ENCODE results near the gene FBXO46. TPM values are rescaled to one million over a fixed set of nuclear protein-coding genes. Genes with fewer than 3 reads are reported as not detected.
A peak's percentile ranks its signal among the peaks of the same experiment; 100 is the strongest.
"Not testable (repeated sequence)": the region's sequence is repeated elsewhere in the genome, so short reads cannot be mapped to it uniquely, and the experiment has no call there.

Gene FBXO46
- total RNA-seq, 1 donor from 2014 or later: 23.6 TPM

GRCh38 chr19:45767881-45768654, 37.4 kb upstream of the FBXO46 start:
- DNase-seq (ENCODE audit: low spot score) (peak; percentile 81), ATAC-seq (no peak)
- intact Hi-C loops (cut with DNase I): loop anchor here (10.0 kb wide), 1 partner anchor 73 kb away; the partner anchor contains the start of genes QPCTL and SNRPD2

GRCh38 chr19:45767410-45767880, 36.7 kb upstream of the FBXO46 start:
- DNase-seq (ENCODE audit: low spot score): peak; percentile 91
- intact Hi-C loops (cut with DNase I): loop anchor here (10.0 kb wide), 1 partner anchor 73 kb away; the partner anchor contains the start of genes QPCTL and SNRPD2
- peak; percentile 31 for ATAC-seq

DNA sequence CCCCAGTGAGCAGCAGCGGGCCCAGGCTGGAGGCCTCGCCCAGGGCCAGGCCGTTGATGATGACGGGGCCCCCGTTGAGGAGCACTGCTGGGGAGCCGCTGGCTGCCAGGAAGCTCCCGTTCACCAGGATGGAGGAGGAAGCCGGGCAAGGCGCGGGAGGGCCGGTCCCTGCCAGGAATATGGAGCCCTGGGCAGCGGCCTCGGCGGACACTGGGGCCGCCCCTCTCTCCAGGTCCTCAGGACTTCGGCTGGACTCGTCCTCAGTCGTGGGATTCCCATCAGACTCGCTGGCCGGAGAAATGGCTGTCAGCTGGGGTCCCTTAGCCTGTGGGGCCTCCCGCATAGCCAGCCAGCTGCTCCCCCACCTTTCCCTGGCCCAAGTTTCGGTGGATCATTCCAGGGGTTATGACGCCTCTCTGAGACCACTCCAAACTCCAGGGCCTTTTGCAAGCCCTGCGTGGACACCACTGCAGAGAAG, 36.2 kb upstream of the FBXO46 start:
- DNase-seq (ENCODE audit: low spot score): no peak
- no peak for ATAC-seq
- intact Hi-C loops (cut with DNase I): loop anchor here (10.0 kb wide), 1 partner anchor 72 kb away; the partner anchor contains the start of genes QPCTL and SNRPD2

DNA sequence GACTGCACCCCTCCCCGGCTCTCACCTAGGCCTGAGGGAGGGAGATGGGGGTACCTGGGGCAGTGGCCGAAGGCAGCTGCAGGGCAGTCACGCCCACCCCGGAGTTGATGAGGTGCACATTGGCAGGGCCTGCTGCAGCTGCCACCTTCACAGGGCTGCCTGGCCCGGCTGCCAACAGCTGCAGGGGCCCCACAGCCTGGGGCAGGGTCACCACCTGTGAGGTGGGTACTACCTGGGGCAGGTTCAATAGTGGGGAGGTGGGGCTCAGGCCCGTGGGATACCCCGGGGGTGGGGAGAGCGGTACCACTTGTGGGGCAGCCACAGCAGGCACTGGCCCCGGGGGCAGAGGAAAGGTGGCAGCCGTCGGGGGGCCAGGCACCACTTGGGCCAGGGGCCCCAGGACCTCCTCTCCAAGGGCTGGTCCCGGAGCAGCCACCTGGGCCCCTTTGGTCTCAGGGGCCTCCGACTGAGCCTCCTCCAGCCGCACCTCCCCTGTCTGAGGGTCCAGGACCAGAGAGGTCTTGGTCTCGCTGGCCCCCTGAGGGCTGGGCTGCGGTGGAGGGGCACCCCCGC, 35.7 kb upstream of the FBXO46 start:
- ATAC-seq: no peak
- no peak for DNase-seq (ENCODE audit: low spot score)
- intact Hi-C loops (cut with DNase I): loop anchor here (10.0 kb wide), 1 partner anchor 72 kb away; the partner anchor contains the start of genes QPCTL and SNRPD2

- DNase-seq (ENCODE audit: low spot score): no peak
- no peak for ATAC-seq
- intact Hi-C loops (cut with DNase I): loop anchor here (10.0 kb wide), 1 partner anchor 71 kb away; the partner anchor contains the start of genes QPCTL and SNRPD2
Observed at GRCh38 chr19:45765702-45766295, 35.1 kb upstream of the FBXO46 start.

DNA sequence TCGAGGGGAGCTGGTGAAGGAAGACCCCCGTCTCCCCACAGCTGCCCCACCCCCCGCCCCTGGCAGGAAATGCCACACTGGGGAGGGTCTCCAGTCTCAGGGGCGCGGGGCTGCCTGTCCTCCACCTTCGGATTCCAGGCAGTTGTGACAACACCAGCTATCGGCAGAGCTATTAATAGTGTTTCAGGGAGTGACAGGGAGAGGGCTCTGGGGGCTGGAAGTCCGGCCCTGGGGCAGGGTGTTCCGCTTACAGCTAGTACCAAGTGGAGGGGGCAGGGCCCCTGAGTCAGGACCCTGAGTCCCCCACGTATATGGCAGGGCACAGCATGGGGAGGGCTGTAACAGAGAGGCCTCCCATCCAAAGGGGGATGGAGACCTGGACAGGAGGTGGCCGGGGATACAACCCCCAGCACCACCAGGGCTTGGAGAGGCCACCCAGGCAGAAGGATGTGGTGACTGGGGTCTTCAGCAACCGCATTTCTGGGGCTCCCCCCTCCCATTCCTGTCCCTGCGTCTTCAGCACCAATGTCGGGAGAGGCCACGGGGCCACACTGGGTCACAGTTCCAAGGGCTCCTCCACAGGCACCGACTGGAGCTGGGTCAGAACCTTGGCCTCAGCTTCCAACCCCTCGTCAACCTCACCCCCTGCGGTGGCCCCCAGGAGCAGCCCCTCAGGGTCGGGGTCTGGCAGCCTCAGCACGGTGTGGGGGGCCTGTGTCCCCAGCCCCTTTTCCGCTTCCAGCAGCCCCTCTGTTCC, 34.4 kb upstream of the FBXO46 start:
- DNase-seq (ENCODE audit: low spot score): no peak
- intact Hi-C loops (cut with DNase I): loop anchor here (10.0 kb wide), 1 partner anchor 70 kb away; the partner anchor contains the start of genes QPCTL and SNRPD2
- ATAC-seq: no peak

- DNase-seq (ENCODE audit: low spot score): no peak
- intact Hi-C loops (cut with DNase I): loop anchor here (10.0 kb wide), 1 partner anchor 70 kb away; the partner anchor contains the start of genes QPCTL and SNRPD2
- ATAC-seq: no peak
Observed at GRCh38 chr19:45764475-45764874, 33.8 kb upstream of the FBXO46 start.

GRCh38 chr19:45763691-45764294, 33.1 kb upstream of the FBXO46 start:
- intact Hi-C loops (cut with DNase I): loop anchor here (10.0 kb wide), 1 partner anchor 69 kb away; the partner anchor contains the start of genes QPCTL and SNRPD2
- no peak for DNase-seq (ENCODE audit: low spot score)
- ATAC-seq: no peak

GRCh38 chr19:45762870-45763631, 32.4 kb upstream of the FBXO46 start:
- no peak for ATAC-seq
- intact Hi-C loops (cut with DNase I): loop anchor here (10.0 kb wide), 1 partner anchor 68 kb away; the partner anchor contains the start of genes QPCTL and SNRPD2
- no peak for DNase-seq (ENCODE audit: low spot score)

DNA sequence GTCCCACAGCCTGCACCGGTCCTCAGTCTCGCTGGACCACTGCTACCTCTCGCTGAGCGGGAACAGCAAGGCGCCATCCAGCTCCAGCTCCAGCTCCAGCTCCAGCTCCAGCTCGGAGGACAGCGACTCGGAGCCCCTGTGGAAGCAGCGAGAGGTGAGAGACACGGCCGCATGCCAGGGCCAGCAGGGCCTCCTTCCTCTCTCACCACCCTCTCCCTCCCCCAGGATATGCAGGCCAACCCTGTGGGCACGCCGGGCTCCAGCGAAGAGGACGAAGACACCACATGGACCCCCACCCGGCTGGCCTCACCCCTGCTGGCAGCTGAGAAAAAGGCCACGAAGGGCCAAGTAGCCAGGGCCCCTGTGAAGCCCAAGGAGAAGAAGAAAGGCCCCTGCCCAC, 31.0 kb upstream of the FBXO46 start:
- ATAC-seq (no peak), DNase-seq (ENCODE audit: low spot score) (no peak)
- intact Hi-C loops (cut with DNase I): loop anchor here (10.0 kb wide), 1 partner anchor 67 kb away; the partner anchor contains the start of genes QPCTL and SNRPD2

GRCh38 chr19:45758921-45759320, 28.2 kb upstream of the FBXO46 start:
- DNase-seq (ENCODE audit: low spot score) (no peak), ATAC-seq (no peak)
- intact Hi-C loops (cut with DNase I): no loop called here

GRCh38 chr19:45757695-45758094, 27.0 kb upstream of the FBXO46 start:
- ATAC-seq (no peak), DNase-seq (ENCODE audit: low spot score) (no peak)
- intact Hi-C loops (cut with DNase I): no loop called here

DNA sequence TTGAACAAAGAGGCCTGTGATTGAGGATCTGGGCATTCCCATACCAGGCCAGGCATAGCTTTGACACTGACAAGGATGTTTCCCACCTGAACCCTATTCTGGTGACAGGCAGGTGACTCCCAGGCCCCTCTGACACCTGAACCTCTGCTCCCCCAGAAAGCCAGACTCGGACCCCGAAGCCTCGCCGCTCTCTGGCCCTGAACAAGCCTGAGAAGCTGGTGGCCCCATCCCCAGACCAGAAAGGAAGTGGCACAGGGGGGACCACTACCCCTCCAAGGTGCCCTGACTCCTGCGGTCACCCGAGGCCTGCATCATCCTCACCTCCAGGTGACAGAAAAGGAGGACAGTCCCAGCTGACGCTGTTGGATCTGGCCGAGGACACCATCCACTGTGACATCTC, 23.6 kb upstream of the FBXO46 start:
- ATAC-seq (no peak), DNase-seq (ENCODE audit: low spot score) (no peak)
- intact Hi-C loops (cut with DNase I): no loop called here

GRCh38 chr19:45753548-45753947, 22.9 kb upstream of the FBXO46 start:
- intact Hi-C loops (cut with DNase I): no loop called here
- DNase-seq (ENCODE audit: low spot score) (no peak), ATAC-seq (no peak)

DNA sequence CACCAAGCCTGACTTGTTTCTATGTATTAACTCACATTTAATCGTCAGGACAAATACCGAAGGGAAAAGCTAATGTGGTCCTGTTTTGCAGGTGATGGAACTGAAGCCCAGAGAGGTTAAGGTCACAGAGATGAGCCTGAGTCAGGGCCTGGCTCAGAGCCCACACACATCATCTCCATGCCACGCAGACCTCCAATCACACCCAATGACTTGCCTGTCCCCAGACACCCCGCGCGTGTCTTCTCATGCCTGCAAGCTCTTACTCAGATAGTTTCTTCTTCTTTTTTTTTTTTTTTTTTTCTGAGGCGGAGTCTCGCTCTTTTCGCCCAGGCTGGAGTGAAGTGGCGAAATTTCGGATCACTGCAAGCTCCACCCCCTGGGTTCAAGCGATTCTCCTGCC, 21.9 kb upstream of the FBXO46 start:
- intact Hi-C loops (cut with DNase I): no loop called here
- no peak for DNase-seq (ENCODE audit: low spot score)
- no peak for ATAC-seq

DNA sequence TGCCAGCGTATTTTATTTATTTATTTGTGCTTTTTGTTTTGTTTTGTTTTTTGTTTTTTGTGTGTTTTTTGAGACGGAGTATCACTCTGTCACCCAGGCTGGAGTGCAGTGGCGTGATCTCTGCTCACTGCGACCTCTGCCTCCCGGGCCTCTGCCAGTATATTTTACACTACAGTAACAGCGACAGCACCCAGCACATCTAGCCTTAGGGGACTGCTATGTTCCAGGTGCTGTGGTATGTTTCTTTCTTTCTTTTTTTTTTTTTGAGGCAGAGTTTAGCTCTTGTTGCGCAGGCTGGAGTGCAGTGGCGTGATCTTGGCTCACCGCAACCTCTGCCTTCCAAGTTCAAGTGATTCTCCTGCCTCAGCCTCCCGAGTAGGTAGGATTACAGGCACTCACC, 20.8 kb upstream of the FBXO46 start:
- ATAC-seq; intact Hi-C loops (cut with DNase I); DNase-seq (ENCODE audit: low spot score): not testable (repeated sequence)

DNA sequence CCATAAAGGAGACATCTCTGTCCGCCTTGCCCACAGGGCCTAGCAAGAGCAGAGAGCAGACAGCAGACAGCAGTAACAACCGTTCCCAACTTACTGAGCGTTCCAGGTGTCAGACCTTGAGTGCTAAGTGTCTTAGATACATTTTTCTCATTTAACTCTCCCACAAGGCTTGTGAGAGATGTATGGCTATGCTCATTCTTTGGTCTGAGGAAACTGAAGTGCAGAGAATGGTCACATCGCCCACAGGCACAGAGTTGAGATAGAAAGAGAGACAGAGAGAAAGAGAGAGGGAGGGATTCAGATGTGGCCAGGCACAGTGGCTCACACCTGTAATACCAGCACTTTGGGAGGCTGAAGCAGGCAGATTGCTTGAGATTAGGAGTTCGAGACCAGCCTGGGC, 16.8 kb upstream of the FBXO46 start:
- intact Hi-C loops (cut with DNase I): no loop called here
- DNase-seq (ENCODE audit: low spot score): no peak
- no peak for ATAC-seq
